ENCODE measurements around the gene DISC1. TPM values are rescaled to one million over a fixed set of nuclear protein-coding genes. Genes with fewer than 3 reads are reported as not detected.

DISC1 gene
- polyA plus RNA-seq, 1 of the 3 experiments (the other 2 are of a cell fraction), result 1.7 TPM

DNA sequence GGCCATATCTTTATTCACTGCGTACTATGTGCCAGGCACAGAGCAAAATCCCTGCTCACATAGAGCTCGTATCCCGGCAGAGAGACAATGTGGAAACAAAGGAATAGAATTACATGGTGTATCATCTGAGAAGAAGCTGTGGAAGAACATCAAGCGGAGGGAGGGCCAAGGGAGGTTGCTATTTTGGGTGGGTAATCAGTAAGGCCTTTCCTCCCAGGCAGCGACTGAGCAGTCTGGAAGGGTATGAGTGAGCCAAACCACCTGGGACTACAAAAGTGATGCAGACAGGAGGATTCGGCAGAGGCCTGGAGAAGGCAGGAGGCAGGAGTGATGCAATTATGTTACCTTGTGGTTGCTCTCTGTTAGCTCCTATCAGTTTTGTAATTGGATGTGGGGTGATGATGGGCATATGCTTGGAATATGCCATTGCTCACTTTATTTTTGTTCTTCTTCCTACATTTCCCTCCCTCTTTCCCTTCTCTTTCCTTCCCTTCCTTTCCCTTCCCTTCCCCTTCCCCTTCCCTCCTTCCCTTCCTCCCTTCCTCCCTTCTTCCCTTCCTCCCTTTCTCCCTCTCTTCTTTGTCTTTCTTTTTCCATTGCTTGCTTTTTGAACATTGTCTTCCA is 172.9 kb downstream of the DISC1 start:
- H3K4me2 ChIP-seq, result no peak overlapping the region
- 85% methylated on average over 6 of the region's 6 CpGs for whole genome bisulfite sequencing (ENCODE audit: low lambda C conversion rate)
- no peaks in the 10 kb centered on the region for H3K27me3 ChIP-seq (ENCODE audit: insufficient read depth)
- no peaks in the 10 kb centered on the region for H4K20me1 ChIP-seq (ENCODE audit: insufficient read depth)
- peaks cover 0 to 7% of the 10 kb centered on the region in 2 experiments for H3K36me3 ChIP-seq (replicated peaks in 1 of 2; ENCODE audit: control insufficient read depth in 1 of 2, insufficient read depth in 2 of 2, low read length in 1 of 2)
- H3K79me2 ChIP-seq (ENCODE audit: insufficient read depth), result no peaks in the 10 kb centered on the region
- TF ChIP-seq FOXJ3 (CRISPR knock-in tag; IDR thresholded peaks at IDR 0.05), result no peak
- TF ChIP-seq, protein P1, sequence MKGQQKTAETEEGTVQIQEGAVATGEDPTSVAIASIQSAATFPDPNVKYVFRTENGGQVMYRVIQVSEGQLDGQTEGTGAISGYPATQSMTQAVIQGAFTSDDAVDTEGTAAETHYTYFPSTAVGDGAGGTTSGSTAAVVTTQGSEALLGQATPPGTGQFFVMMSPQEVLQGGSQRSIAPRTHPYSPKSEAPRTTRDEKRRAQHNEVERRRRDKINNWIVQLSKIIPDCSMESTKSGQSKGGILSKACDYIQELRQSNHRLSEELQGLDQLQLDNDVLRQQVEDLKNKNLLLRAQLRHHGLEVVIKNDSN (IDR thresholded peaks at IDR 0.05; ENCODE audit: borderline replicate concordance, low read depth), result no peak
- TF ChIP-seq GABPA (IDR thresholded peaks at IDR 0.05; ENCODE audit: low read depth), result no peak
- TF ChIP-seq MXI1 (IDR thresholded peaks at IDR 0.05; ENCODE audit: low read depth, low read length), result no peak
- no peak for TF ChIP-seq FOSL2 (IDR thresholded peaks at IDR 0.05; ENCODE audit: borderline replicate concordance, low read depth)
- TF ChIP-seq CHD2 (IDR thresholded peaks at IDR 0.05; ENCODE audit: low read length, partially characterized antibody), result no peak
- no peak for TF ChIP-seq TCF12 (IDR thresholded peaks at IDR 0.05)
- TF ChIP-seq YY1 (IDR thresholded peaks at IDR 0.05; ENCODE audit: low read depth), result no peak
- no peak for TF ChIP-seq CTCF (IDR thresholded peaks at IDR 0.05)
- TF ChIP-seq TEAD4 (IDR thresholded peaks at IDR 0.05; ENCODE audit: borderline replicate concordance, insufficient read depth), result no peak
- TF ChIP-seq SMC3 (IDR thresholded peaks at IDR 0.05; ENCODE audit: low read depth, low read length), result no peak
- no peak for TF ChIP-seq MEF2A (IDR thresholded peaks at IDR 0.05; ENCODE audit: borderline replicate concordance, low read depth)
- no peak overlapping the region for H3K9ac ChIP-seq
- H3K9me3 ChIP-seq, result no peaks in the 10 kb centered on the region
- H3K9me2 ChIP-seq, result no peaks in the 10 kb centered on the region
- H2AFZ ChIP-seq (ENCODE audit: low read depth), result no peak overlapping the region
- no peaks in the 10 kb centered on the region for H3F3A ChIP-seq (replicated peaks; ENCODE audit: insufficient read depth)
- H3K4me1 ChIP-seq (ENCODE audit: control insufficient read depth in 1 of 2, insufficient read depth in 2 of 2, low read depth in 1 of 2, low read length in 1 of 2), result no peaks in the 10 kb centered on the region
- no peak for DNase-seq
- POLR2A ChIA-PET, result no interaction called here
- H3K27ac ChIP-seq (ENCODE audit: low read depth in 2 of 2, low read length in 1 of 2), result no peak overlapping the region
- CTCF ChIA-PET, result interaction anchor here (0.7 to 1.5 kb wide), 3 partner anchors 23 to 196 kb away, joined by 3 read pairs; no protein-coding TSS in a partner anchor
- no peak overlapping the region for H3K4me3 ChIP-seq (ENCODE audit: low read depth in 2 of 2, low read length in 1 of 2)

DNA sequence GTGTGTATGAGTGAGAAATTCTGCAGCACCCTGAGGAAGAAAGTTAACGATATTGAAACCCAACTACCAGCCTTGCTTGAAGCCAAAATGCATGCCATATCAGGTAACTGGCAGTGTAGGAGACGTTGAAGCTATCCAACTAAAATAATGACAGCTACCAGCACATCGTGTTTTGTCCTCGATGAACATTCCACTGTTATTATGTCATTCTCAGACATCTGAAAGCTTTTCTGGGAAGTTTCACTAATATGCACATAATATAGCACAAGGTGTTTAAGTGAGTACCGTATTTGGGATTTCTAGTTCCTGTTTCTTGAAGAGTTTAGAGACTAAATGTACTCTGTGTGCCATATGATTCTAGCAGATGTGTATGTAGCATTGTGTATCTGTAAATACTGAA is 173.5 kb downstream of the DISC1 start:
- H3K36me3 ChIP-seq (replicated peaks in 1 of 2; ENCODE audit: control insufficient read depth in 1 of 2, insufficient read depth in 2 of 2, low read length in 1 of 2), result peaks cover 0 to 7% of the 10 kb centered on the region in 2 experiments
- no peaks in the 10 kb centered on the region for H4K20me1 ChIP-seq (ENCODE audit: insufficient read depth)
- no peaks in the 10 kb centered on the region for H3K27me3 ChIP-seq (ENCODE audit: insufficient read depth)
- H3F3A ChIP-seq (replicated peaks; ENCODE audit: insufficient read depth), result no peaks in the 10 kb centered on the region
- no peak overlapping the region for H3K9ac ChIP-seq
- ChIA-PET CTCF (interaction anchor here (1.5 kb wide), 1 partner anchor 197 kb away, joined by 3 read pairs; no protein-coding TSS in a partner anchor), POLR2A (no interaction called here)
- 66% methylated on average over 5 of the region's 5 CpGs for WGBS (ENCODE audit: low lambda C conversion rate)
- H3K9me2 ChIP-seq, result no peaks in the 10 kb centered on the region
- no peak overlapping the region for H3K4me3 ChIP-seq (ENCODE audit: low read depth in 2 of 2, low read length in 1 of 2)
- no peak overlapping the region for H3K27ac ChIP-seq (ENCODE audit: low read depth in 2 of 2, low read length in 1 of 2)
- no peaks in the 10 kb centered on the region for H3K4me1 ChIP-seq (ENCODE audit: control insufficient read depth in 1 of 2, insufficient read depth in 2 of 2, low read depth in 1 of 2, low read length in 1 of 2)
- DNase-seq, result no peak
- TF ChIP-seq MEF2A (IDR thresholded peaks at IDR 0.05; ENCODE audit: borderline replicate concordance, low read depth) (no peak), TCF12 (IDR thresholded peaks at IDR 0.05) (no peak), GATA2 (CRISPR knock-in tag; IDR thresholded peaks at IDR 0.05) (no peak), YY1 (IDR thresholded peaks at IDR 0.05; ENCODE audit: low read depth) (no peak), JUND (IDR thresholded peaks at IDR 0.05) (no peak), RAD21 (IDR thresholded peaks at IDR 0.05; ENCODE audit: low read length) (no peak), REST (IDR thresholded peaks at IDR 0.05; ENCODE audit: low read depth, low read length) (no peak), RXRA (IDR thresholded peaks at IDR 0.05; ENCODE audit: borderline replicate concordance, low read depth) (no peak)
- TF ChIP-seq, protein P2, sequence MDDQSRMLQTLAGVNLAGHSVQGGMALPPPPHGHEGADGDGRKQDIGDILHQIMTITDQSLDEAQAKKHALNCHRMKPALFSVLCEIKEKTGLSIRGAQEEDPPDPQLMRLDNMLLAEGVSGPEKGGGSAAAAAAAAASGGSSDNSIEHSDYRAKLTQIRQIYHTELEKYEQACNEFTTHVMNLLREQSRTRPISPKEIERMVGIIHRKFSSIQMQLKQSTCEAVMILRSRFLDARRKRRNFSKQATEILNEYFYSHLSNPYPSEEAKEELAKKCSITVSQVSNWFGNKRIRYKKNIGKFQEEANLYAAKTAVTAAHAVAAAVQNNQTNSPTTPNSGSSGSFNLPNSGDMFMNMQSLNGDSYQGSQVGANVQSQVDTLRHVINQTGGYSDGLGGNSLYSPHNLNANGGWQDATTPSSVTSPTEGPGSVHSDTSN (IDR thresholded peaks at IDR 0.05), result no peak
- H3K4me2 ChIP-seq, result no peak overlapping the region
- no peaks in the 10 kb centered on the region for H3K79me2 ChIP-seq (ENCODE audit: insufficient read depth)
- no peaks in the 10 kb centered on the region for H3K9me3 ChIP-seq
- no peak overlapping the region for H2AFZ ChIP-seq (ENCODE audit: low read depth)

Data from SK-N-SH (cell line).